ENCODE data around the gene DOCK1.

The DOCK1 gene

DNA sequence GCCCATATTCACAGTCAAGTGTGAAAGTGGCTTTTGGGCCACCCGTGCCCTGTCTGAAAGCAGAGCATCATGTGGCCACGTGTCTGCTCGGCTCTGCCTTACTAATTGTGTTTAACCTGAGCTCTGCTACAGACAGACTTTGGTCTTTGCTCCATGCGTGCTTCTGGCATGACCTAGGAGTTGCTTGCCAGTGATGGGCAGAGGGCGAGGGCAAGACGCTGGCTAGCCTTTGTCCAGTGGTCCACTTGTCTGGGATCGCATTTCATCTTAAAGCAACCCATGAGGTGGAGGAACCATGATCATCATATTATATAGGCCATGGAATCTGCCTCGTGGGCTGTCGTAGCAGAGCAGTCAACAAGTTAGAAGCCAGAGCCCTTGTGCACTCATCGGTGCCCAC, 414.5 kb downstream of the DOCK1 start:
- no peak for DNase-seq (ENCODE audit: low read depth)
- TF ChIP-seq MYC (IDR thresholded peaks at IDR 0.05; ENCODE audit: low read depth, low read length) (no peak), POLR2A (IDR thresholded peaks at IDR 0.05; ENCODE audit: extremely low read depth, insufficient read length) (no peak)
- TF ChIP-seq, protein P1, sequence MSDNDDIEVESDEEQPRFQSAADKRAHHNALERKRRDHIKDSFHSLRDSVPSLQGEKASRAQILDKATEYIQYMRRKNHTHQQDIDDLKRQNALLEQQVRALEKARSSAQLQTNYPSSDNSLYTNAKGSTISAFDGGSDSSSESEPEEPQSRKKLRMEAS (IDR thresholded peaks at IDR 0.05; ENCODE audit: low read depth, low read length), result no peak
- TF ChIP-seq, protein P2, sequence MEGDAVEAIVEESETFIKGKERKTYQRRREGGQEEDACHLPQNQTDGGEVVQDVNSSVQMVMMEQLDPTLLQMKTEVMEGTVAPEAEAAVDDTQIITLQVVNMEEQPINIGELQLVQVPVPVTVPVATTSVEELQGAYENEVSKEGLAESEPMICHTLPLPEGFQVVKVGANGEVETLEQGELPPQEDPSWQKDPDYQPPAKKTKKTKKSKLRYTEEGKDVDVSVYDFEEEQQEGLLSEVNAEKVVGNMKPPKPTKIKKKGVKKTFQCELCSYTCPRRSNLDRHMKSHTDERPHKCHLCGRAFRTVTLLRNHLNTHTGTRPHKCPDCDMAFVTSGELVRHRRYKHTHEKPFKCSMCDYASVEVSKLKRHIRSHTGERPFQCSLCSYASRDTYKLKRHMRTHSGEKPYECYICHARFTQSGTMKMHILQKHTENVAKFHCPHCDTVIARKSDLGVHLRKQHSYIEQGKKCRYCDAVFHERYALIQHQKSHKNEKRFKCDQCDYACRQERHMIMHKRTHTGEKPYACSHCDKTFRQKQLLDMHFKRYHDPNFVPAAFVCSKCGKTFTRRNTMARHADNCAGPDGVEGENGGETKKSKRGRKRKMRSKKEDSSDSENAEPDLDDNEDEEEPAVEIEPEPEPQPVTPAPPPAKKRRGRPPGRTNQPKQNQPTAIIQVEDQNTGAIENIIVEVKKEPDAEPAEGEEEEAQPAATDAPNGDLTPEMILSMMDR (IDR thresholded peaks at IDR 0.05; ENCODE audit: low read depth, low read length), result no peak
- no peak overlapping the region for H3K4me3 ChIP-seq (ENCODE audit: low read depth, low read length)

DNA sequence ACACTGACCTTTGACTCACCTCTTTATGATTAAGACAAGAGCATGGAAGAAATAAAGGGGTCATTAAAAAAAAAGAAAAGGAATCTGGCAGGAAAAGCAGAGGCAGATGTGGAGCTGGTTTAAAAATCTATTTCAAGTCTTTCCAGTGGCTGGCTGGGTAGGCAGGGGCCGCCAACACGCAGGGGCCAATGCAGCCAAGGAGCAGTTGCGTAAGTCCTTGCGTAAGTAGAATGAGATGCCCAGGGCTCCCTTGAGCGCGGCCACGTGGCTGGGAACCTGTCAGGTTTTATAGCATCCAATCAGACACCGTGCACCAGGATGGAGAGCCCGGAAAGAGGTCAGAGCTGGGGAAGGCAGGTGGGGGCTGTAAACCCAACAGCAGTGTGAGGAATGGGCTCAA, 414.9 kb downstream of the DOCK1 start:
- TF ChIP-seq, protein P2 (IDR thresholded peaks at IDR 0.05; ENCODE audit: low read depth, low read length), result no peak
- TF ChIP-seq MYC (IDR thresholded peaks at IDR 0.05; ENCODE audit: low read depth, low read length) (peak; percentile 48; the same call in 1 of the 2 replicates), POLR2A (IDR thresholded peaks at IDR 0.05; ENCODE audit: extremely low read depth, insufficient read length) (no peak)
- TF ChIP-seq, protein P1 (IDR thresholded peaks at IDR 0.05; ENCODE audit: low read depth, low read length), result peak; percentile 60
- DNase-seq (ENCODE audit: low read depth), result peak; percentile 43

DNA sequence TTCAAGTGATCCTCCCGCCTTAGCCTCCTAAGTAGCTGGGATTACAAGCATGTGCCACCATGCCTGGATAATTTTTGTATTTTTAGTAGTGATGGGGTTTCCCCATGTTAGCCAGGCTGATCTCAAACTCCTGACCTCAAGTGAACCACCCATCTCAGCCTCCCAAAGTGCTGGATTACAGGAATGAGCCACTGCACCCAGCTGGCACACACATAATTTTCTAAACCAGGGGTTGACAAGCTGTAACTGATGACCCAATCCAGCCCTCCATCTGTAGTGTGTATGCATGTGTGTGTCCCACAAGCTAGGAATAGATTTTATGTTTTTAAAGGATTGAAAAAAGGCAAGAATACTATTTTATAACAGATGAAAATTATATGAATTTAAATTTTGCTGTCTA, 417.1 kb downstream of the DOCK1 start:
- DNase-seq (ENCODE audit: low read depth), result no peak
- no peak for TF ChIP-seq MYC (IDR thresholded peaks at IDR 0.05; ENCODE audit: low read depth, low read length)
- TF ChIP-seq, protein P1 (IDR thresholded peaks at IDR 0.05; ENCODE audit: low read depth, low read length), result no peak
- no peak for TF ChIP-seq POLR2A (IDR thresholded peaks at IDR 0.05; ENCODE audit: extremely low read depth, insufficient read length)
- TF ChIP-seq, protein P2 (IDR thresholded peaks at IDR 0.05; ENCODE audit: low read depth, low read length), result no peak

More for the DNA sequence above, 414.9 kb downstream of the DOCK1 start:
- H3K4me3 ChIP-seq (ENCODE audit: low read depth, low read length), result no peak overlapping the region

DNA sequence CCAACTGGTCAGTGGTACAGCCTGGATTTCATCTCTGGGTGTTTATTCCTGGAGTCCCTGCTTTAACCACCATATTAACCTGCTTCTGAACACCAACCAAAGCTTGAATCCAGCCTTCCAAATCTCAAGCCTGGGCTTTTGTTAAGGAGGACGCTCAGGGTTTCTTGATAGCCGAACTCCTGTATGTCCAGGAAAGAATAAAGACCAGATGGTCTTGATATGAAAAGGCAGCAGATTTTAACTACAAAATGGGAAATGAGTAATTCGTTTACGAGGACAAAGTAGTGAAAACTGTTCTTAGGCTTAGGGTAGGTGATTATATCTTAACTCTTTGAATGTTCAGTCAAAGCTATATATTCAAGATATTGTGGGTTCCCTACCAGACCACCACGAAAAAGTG, 420.3 kb downstream of the DOCK1 start:
- TF ChIP-seq POLR2A (IDR thresholded peaks at IDR 0.05; ENCODE audit: extremely low read depth, insufficient read length) (no peak), MYC (IDR thresholded peaks at IDR 0.05; ENCODE audit: low read depth, low read length) (no peak)
- TF ChIP-seq, protein P2 (IDR thresholded peaks at IDR 0.05; ENCODE audit: low read depth, low read length), result no peak
- TF ChIP-seq, protein P1 (IDR thresholded peaks at IDR 0.05; ENCODE audit: low read depth, low read length), result no peak
- no peak overlapping the region for H3K4me3 ChIP-seq (ENCODE audit: low read depth, low read length)
- no peak for DNase-seq (ENCODE audit: low read depth)

More for the DNA sequence above, 417.1 kb downstream of the DOCK1 start:
- H3K4me3 ChIP-seq (ENCODE audit: low read depth, low read length), result no peak overlapping the region

DNA sequence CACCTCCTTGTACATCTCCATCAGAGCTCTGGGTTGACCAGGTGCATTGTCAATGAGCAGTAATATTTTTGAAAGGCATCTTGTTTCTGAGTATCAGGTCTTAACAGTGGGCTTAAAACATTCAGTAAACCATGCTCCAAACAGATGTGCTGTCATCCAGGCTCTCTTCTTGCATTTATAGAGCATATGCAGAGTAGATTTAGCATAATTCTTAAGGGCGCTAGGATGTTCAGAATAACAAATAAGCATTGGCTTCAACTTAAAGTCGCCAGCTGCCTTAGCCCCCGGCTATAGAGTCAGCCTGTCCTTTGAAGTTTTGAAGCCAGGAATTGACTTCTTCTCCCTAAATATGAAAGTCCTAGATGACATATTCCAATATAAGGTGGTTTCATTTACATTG, 421.7 kb downstream of the DOCK1 start:
- no peak for DNase-seq (ENCODE audit: low read depth)
- no peak overlapping the region for H3K4me3 ChIP-seq (ENCODE audit: low read depth, low read length)
- TF ChIP-seq, protein P2 (IDR thresholded peaks at IDR 0.05; ENCODE audit: low read depth, low read length), result no peak
- TF ChIP-seq, protein P1 (IDR thresholded peaks at IDR 0.05; ENCODE audit: low read depth, low read length), result no peak
- TF ChIP-seq POLR2A (IDR thresholded peaks at IDR 0.05; ENCODE audit: extremely low read depth, insufficient read length) (no peak), MYC (IDR thresholded peaks at IDR 0.05; ENCODE audit: low read depth, low read length) (no peak)

Data from NB4 (cell line).